ENCODE measurements around the gene LRRC66.

Gene LRRC66

DNA sequence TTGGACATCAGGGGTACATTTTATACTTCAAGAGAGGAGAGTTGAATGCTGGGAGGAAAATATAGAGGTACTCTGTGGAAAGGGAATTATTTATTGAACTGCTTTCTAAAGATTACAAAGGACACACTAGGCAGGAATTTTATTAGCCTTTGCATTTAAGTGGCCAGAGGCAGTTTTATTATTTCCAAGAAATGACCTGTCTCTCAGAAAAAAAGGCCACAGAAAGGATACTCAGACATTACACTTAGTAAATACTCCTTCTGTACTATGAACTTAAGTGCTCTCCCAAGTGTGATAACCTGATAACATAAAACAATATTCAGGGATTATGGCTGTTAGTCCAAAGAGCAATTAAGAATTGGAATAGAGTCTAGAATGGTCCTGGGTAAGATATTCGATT is 7.5 kb downstream of the LRRC66 start:
- no peak for DNase-seq

DNA sequence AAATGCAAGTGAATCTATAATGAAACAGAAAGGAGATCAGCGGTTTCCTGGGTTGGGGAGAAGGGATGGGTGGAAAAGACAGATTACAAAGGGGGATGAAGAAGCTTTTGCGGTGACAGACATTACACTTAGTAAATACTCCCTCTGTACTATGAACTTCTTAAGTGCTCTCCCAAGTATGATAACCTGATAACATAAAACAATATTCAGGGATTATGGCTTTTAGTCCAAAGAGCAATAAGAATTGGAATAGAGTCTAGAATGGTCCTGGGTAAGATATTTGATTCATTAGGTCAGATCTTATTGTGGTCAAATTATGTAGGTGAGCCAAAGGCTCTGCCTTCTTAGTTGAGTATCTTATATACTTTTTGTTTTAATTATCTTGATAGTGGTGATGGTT is 9.2 kb downstream of the LRRC66 start:
- DNase-seq = no peak

DNA sequence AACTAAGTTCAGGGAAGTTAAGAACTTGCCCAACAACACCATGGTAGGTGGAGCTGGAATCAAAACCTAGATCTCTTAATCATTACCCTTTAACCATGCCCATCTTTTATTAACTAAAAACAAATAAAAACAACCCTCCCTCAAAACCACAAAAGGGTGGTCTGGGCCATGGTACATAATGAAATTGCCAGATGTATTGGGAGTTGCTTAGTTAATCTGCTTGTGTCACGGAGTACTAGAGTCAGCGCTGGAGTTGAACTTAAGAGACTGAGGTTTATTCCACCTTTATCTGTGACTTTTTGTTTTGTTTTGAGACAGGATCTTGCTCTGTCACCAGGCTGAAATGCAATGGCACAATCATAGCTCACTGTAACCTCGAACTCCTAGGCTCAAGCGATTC is 13.3 kb downstream of the LRRC66 start:
- DNase-seq = no peak

DNA sequence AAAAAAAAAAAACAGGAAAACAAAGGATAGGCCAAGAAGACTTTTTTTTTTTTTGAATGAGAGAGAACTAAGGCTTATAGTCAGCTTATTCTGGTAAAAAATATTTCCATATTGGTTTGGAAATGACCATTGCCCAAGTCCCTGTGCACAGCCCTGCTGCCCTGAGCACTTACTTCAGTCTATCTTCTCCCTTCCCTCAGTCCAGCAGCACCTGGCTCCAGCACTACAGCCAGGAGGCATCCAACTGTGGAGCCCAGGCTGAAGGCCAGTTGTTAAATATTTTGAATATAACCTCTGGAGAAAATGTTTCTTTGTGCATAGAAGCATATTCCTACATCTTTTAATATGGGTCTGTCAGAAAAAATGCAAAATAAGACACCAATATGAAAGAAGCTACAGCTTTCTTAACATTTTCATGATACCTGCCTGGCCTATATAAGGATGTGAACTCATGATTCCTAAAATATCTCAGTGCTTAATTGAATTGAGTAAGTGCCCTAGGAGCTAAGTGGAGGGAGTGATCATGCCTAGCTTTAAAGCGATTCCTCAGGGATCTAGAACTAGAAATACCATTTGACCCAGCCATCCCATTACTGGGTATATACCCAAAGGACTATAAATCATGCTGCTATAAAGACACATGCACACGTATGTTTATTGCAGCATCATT is 14.4 kb downstream of the LRRC66 start:
- no peak for DNase-seq

DNA sequence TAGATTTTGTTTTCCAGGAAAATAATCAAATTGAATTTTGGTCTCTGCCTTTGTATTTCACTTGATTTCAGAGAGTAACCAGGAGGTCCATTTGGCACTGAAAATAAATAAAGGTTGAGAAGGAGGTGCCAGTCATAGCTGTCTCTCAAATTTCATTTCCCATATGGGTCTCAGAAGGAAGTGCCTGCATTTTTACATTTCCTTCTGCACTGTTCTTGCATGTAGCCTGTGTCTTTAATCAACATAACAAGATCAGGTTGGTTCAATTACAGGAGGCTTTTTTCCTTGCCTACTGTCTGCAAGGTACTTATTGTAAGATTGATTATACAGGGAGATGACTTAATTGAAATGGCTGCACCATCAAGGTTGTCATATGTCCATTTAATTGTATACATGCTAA is 15.7 kb downstream of the LRRC66 start:
- DNase-seq = no peak

DNA sequence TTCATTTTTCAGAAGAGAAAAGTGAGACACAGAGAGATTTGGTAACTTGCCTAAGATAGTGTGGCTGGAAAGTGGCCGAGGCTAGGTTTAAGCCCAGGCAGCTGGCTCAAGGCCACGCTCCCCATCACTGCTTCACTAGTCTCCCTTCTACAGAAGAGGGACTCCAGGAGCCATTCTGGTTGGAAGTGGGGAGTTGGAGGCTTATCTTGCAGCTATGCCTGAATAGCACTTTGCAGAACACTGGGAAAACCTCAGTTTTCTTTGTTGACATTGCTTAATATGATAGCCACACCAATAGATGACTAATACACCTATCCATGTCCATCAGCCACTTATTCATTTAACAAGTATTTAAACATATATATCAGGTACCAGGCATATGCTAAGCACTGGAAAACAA is 18.5 kb downstream of the LRRC66 start:
- DNase-seq = no peak

DNA sequence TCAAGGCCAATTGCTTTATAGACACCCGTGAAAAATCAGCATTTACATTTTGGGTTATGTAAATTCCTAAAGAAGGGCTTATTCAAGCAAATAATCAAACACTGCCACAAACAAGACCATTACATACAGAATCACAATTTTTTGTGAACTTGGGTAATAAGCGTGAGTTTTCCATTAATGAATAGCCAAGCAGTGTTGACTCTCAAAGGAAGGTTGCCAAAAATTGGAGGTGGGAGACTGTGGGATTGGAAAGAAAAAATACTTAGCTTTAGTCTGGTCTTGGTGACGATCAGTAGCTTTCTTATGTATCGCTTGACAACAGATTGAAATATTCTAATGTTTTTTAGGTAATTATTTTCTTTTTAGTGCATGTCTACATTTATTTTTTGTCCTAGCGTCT is 20.9 kb downstream of the LRRC66 start:
- DNase-seq = no peak

DNA sequence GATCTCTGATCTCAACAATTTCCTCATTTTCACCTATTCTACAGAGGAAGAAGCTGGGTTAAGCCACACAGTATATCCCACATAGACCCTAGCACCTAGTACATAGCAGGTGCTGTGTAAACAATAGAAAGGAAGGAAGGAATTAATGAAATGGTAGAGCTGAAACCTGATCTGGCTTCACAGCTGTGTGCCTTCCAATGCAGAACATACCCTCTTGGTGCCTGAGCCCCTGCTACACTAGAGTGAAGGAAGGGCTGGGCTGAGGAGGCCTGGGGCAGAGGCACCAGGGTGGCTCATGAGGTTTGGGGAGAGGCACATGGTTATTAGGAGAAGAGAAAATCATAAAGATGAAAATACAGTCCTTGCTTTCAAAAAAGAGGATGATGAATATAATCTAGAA is 21.3 kb downstream of the LRRC66 start:
- no peak for DNase-seq

DNA sequence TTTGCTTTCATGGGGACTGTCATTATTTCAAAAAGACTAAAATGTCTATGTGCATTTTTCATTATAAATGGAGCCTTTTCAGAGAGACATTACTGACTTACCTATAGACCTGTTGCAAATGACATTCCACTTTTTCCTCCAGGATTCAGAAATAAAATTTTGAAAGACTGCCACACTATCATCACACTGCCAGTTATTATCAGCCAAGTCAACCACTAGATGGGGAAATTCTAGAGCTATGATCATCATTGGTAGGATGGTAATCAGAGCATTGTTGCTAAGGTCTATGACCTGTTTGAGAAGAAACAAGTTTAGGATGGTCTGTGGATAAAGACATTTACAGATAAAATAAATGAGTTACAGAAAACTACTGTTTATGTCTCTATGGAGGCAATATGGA is 22.5 kb downstream of the LRRC66 start:
- DNase-seq = no peak

DNA sequence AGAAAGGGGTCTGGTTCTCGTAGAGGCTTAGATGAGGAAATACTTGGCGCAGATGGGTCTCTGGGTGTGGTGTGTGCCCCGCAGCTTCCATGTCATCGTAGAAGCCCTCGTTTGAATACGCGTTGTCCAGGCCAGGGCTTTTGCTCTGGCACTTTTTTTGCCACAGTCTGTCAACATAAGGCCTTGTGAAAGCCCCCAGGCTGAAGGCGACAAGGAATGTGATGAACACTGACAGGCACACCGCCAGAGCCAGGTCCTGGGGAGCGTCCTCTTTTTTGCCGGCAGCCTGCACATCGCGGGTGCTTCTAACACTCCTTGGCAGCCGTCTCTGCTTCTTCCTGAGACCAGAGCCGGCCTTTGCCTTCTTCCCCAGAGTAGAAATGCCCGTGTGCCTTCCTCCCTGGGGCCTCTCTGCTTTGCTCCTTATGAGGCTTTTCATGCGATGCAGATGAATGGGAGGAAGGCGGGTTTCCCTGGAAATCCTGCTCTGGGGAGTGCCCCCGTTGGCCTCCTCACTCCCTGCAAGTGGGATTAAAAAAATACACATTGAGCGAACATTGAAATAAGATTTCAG is 24.4 kb downstream of the LRRC66 start:
- DNase-seq = no peak

DNA sequence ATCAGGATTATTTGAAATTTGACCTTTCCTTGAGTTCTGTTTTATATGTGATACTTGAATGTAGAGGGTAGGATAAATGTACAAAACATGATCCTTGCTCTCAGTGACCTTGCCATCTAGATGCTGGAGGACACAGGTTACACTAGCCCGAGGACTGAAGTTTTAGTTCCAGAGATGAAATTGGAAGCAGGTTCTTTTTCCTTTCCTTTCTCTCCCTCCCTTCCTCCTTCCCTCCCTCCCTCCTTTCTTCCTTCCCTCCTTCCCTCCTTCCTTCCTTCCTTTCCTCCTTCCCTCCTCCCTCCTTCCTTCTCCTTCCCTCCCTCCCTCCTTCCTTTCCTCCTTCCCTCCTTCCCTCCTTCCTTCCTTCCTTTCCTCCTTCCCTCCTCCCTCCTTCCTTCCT is 54.3 kb downstream of the LRRC66 start:
- no peak for DNase-seq

DNA sequence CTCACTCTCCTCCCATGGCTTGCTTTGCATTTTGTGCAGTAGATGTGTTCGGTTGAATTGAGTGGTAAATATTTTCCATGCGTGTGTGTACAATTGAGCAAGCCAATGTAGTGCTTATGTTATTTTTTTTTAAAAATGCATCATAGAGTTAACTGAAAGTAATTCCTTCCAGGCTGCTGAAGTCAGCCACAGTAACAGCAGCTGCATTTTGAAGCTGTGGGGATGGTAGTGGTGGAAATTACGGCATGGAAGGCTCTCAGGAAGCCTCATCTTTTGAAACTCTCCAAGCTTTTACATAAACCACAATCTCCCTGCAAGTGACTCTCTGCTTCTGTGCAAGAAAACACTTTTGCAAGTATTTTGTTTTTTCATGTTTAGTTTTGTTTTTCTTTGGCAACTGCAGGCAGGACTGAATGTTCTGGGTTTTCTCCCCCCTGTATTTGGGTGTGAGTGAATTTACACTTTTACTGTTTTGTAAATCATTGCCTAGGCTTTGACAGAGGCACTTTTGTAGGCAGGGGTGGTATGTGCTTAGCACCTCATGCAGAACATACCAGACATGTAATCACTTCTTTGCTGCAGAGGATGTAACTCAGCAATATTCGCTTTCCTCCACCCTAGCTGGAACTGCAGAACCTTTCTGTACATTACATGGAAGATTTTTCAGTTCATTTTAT is 56.2 kb downstream of the LRRC66 start:
- DNase-seq = no peak

DNA sequence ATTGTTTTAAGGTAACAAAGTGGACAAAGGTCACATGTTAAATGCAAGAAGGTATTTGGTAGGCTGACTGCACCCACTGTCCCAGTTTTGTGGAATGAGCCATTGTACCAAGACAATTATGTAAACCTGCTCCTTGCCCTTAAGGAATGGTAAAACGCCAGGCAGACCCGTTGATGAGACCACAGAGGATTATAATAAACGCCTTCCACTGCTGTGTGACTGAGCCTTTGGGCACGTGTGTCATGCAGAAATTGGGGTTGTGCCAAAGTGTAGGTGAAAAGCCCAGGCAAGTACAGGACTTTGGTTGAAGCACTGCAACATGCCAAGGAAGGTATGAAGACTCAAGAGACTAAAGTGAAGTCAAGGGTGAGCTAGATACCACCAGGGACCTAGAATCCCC is 59.7 kb downstream of the LRRC66 start:
- DNase-seq = no peak

DNA sequence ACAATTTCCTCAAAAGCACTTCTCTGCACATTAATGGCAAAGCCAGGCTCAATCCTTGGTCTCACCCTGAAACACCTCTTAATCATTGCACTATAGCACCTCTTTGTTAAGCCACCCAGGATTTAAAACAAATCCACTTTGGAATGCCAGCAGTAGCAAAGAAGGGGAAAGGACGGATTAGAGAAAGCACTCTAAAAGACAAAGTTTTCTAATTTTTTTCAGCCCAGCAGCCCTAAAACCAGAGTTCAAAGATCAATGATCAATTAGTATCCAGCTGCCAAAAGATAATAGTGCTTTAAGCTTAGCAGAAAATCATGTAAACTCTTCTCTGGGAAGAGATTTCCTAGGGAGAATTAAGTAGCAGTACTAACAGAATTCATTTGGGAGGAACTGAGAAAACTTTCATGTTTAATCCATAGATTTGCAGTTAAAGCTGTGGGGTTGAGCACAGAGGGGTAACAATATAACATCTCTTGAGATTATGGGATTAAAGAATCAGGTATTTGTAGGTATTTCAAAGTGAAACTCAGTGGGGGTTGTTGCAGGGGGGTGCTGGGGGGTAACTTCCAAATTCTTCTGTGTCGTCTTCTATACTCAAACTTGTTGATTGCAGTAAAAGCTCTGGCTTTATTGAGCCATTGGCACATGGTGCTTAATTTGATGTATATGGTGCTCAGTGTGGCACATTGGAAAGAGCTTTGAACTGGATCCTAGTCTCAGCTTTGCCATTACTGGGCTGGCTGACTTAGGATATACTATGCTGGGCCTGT is 61.8 kb downstream of the LRRC66 start:
- no peak for DNase-seq
